ENCODE measurements around the gene GALNS.

The GALNS gene

GRCh38 chr16:88857728-88858339 lies 1.1 kb upstream of the GALNS start:
- FAIRE-seq: no peak
- DNase-seq (ENCODE audit: low spot score): peak; percentile 42

- no peak for DNase-seq (ENCODE audit: low spot score)
- FAIRE-seq: no peak
Measured at GRCh38 chr16:88856122-88856827, 472 bp downstream of the GALNS start.

GRCh38 chr16:88855736-88856121 lies 1.0 kb downstream of the GALNS start:
- FAIRE-seq (no peak), DNase-seq (ENCODE audit: low spot score) (no peak)

GRCh38 chr16:88855176-88855575 lies 1.6 kb downstream of the GALNS start:
- FAIRE-seq: no peak
- DNase-seq (ENCODE audit: low spot score): no peak

- FAIRE-seq (no peak), DNase-seq (ENCODE audit: low spot score) (no peak)
Measured at GRCh38 chr16:88854306-88855111, 2.2 kb downstream of the GALNS start.

GRCh38 chr16:88853325-88853941 lies 3.3 kb downstream of the GALNS start:
- FAIRE-seq: no peak
- DNase-seq (ENCODE audit: low spot score): no peak

GRCh38 chr16:88851616-88852015 lies 5.1 kb downstream of the GALNS start:
- FAIRE-seq: no peak
- no peak for DNase-seq (ENCODE audit: low spot score)

- FAIRE-seq (no peak), DNase-seq (ENCODE audit: low spot score) (no peak)
Measured at GRCh38 chr16:88850531-88851199, 6.1 kb downstream of the GALNS start.

GRCh38 chr16:88848557-88848956 lies 8.2 kb downstream of the GALNS start:
- FAIRE-seq (no peak), DNase-seq (ENCODE audit: low spot score) (no peak)

GRCh38 chr16:88847654-88848053 lies 9.1 kb downstream of the GALNS start:
- no peak for FAIRE-seq
- no peak for DNase-seq (ENCODE audit: low spot score)

GRCh38 chr16:88846088-88846487 lies 10.7 kb downstream of the GALNS start:
- no peak for DNase-seq (ENCODE audit: low spot score)
- FAIRE-seq: no peak

- FAIRE-seq: no peak
Measured at GRCh38 chr16:88844419-88845036, 12.2 kb downstream of the GALNS start.

GRCh38 chr16:88843256-88843655 lies 13.5 kb downstream of the GALNS start:
- FAIRE-seq: no peak
- no peak for DNase-seq (ENCODE audit: low spot score)

More at GRCh38 chr16:88844419-88845036, 12.2 kb downstream of the GALNS start:
- DNase-seq (ENCODE audit: low spot score): no peak

GRCh38 chr16:88842806-88843205 lies 13.9 kb downstream of the GALNS start:
- FAIRE-seq (no peak), DNase-seq (ENCODE audit: low spot score) (no peak)

- DNase-seq (ENCODE audit: low spot score) (no peak), FAIRE-seq (no peak)
Measured at GRCh38 chr16:88842308-88842756, 14.4 kb downstream of the GALNS start.

GRCh38 chr16:88841521-88842307 lies 15.0 kb downstream of the GALNS start:
- FAIRE-seq (no peak), DNase-seq (ENCODE audit: low spot score) (no peak)

GRCh38 chr16:88840600-88841215 lies 16.0 kb downstream of the GALNS start:
- DNase-seq (ENCODE audit: low spot score) (no peak), FAIRE-seq (no peak)

- FAIRE-seq (no peak), DNase-seq (ENCODE audit: low spot score) (no peak)
Measured at GRCh38 chr16:88839745-88840599, 16.8 kb downstream of the GALNS start.

Measured in RCC 7860 (cell line).